B cell (primary cell): ENCODE data around the gene PJA1.

ENCODE experiments used
- CTCF ChIP-seq: fragments of 200-600 bp; IDR thresholded peaks from one replicate; pipeline ENCODE4 v1.8.0; 2022; ENCODE audit warnings: antibody characterized with exemption, mild to moderate bottlenecking
- EZH2 ChIP-seq: IDR thresholded peaks from 2 replicates; pipeline ENCODE4 v1.6.1; 2012; ENCODE audit warnings: borderline replicate concordance, low read depth, mild to moderate bottlenecking, moderate library complexity, low read length; ENCODE audit not compliant: insufficient read depth, poor library complexity, severe bottlenecking

DNA sequence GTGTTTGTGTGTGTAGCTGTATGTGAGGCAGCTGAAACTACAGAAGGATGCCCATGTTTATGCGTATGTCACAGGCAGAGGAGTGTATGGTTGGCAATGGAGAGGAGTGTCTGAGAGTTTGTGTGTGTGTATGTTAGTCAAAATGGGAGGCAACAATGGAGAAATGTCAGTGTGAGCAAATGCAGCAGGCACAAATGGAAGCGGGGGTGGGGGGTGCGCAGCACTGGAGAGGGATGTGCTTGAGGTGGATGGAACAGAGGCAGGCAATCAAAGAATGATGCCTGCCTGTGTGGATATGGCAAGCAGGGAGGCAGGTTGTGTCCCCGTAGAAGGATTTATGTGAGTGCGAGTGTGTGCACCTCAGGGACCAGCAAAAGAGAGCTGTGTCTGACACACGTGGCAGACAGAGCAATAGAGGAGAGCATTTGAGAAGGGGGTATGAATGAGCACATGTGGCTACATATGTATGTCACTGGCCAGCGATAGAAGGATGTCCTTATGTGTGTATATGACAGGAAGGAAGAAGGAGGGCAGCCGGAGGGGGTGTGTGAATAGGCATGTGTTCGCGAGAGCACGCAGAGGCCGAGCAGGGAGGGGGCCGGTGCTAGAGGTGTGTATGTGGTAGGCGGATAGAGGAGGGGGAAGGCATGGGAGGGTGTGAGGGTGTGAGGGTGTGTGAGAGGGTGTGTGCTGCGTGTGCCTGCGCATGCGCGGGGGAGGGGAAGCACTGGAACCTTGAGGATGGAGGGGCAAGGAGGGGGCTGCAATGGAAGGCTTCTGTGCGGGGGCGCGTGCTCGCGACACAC is 1.1 kb downstream of the PJA1 start:
- TF ChIP-seq CTCF (no peak), EZH2 (no peak)
